HEK293T (cell line): Measurements from ENCODE around the gene SLC2A14.
"Not testable (repeated sequence)": the region's sequence is repeated elsewhere in the genome, so short reads cannot be mapped to it uniquely, and the experiment has no call there.

Experiments used
- CTCF ChIA-PET: fragments of 350-600 bp; formaldehyde crosslinking; extraction: SDS; loops from one replicate; lab custom pipeline; 2021; ENCODE audit warnings: antibody characterized with exemption, inconsistent platforms; lab: Yijun Ruan, JAX
- POLR2A ChIA-PET: fragments of 350-600 bp; formaldehyde crosslinking; extraction: SDS; loops from one replicate; lab custom pipeline; 2020; ENCODE audit warnings: antibody characterized with exemption, inconsistent platforms; lab: Yijun Ruan, JAX
- DNase-seq: peaks from one replicate; pipeline ENCODE4 v3.0.0; 2012; ENCODE audit warnings: mixed read lengths; ENCODE audit errors: extremely low spot score
- ARNT ChIP-seq: fragments of 450-650 bp; IDR thresholded peaks from 2 replicates; pipeline ENCODE4 v1.6.1; 2017; ENCODE audit warnings: mild to moderate bottlenecking
- BHLHE40 ChIP-seq: fragments of 450-650 bp; IDR thresholded peaks from 2 replicates; pipeline ENCODE4 v1.6.1; 2016; ENCODE audit warnings: mild to moderate bottlenecking, moderate library complexity, borderline replicate concordance
- CTBP1 ChIP-seq: fragments of 450-650 bp; IDR thresholded peaks from 2 replicates; pipeline ENCODE4 v1.6.1; 2016; ENCODE audit warnings: borderline replicate concordance
- ELF4 ChIP-seq: fragments of 450-650 bp; IDR thresholded peaks from 2 replicates; pipeline ENCODE4 v1.6.1; 2017; ENCODE audit warnings: antibody characterized with exemption
- FOXA1 ChIP-seq: fragments of 450-650 bp; IDR thresholded peaks from 2 replicates; pipeline ENCODE4 v1.6.1; 2016; ENCODE audit warnings: mild to moderate bottlenecking
- FOXK2 ChIP-seq: fragments of 450-650 bp; IDR thresholded peaks from 2 replicates; pipeline ENCODE4 v1.6.1; 2016; ENCODE audit warnings: mild to moderate bottlenecking
- FOXM1 ChIP-seq: fragments of 450-650 bp; IDR thresholded peaks from 2 replicates; pipeline ENCODE4 v1.6.1; 2017; ENCODE audit warnings: mild to moderate bottlenecking, borderline replicate concordance
- HDGF ChIP-seq: fragments of 450-650 bp; IDR thresholded peaks from 2 replicates; pipeline ENCODE4 v1.6.1; 2017; ENCODE audit warnings: antibody characterized with exemption, borderline replicate concordance
- L3MBTL2 ChIP-seq: fragments of 450-650 bp; conservative IDR thresholded peaks from 2 replicates; pipeline ENCODE4 v1.6.1; 2016; ENCODE audit warnings: mild to moderate bottlenecking
- LEF1 ChIP-seq: fragments of 450-650 bp; IDR thresholded peaks from 2 replicates; pipeline ENCODE4 v1.6.1; 2017; ENCODE audit warnings: mild to moderate bottlenecking, borderline replicate concordance
- NFRKB ChIP-seq: fragments of 450-650 bp; IDR thresholded peaks from 2 replicates; pipeline ENCODE4 v1.6.1; 2016; ENCODE audit warnings: mild to moderate bottlenecking, moderate library complexity
- SP1 ChIP-seq: fragments of 450-650 bp; IDR thresholded peaks from 2 replicates; pipeline ENCODE4 v1.6.1; 2017
- SUZ12 ChIP-seq: fragments of 450-650 bp; IDR thresholded peaks from 2 replicates; pipeline ENCODE4 v1.6.1; 2016; ENCODE audit warnings: mild to moderate bottlenecking
- TARDBP ChIP-seq: fragments of 450-650 bp; IDR thresholded peaks from 2 replicates; pipeline ENCODE4 v1.6.1; 2016
- ZNF384 ChIP-seq: fragments of 450-650 bp; IDR thresholded peaks from 2 replicates; pipeline ENCODE4 v1.6.1; 2016
- TF ChIP-seq, protein P1 (sequence below): fragments of 450-650 bp; IDR thresholded peaks from 2 replicates; pipeline ENCODE4 v1.6.1; 2016

The SLC2A14 gene

DNA sequence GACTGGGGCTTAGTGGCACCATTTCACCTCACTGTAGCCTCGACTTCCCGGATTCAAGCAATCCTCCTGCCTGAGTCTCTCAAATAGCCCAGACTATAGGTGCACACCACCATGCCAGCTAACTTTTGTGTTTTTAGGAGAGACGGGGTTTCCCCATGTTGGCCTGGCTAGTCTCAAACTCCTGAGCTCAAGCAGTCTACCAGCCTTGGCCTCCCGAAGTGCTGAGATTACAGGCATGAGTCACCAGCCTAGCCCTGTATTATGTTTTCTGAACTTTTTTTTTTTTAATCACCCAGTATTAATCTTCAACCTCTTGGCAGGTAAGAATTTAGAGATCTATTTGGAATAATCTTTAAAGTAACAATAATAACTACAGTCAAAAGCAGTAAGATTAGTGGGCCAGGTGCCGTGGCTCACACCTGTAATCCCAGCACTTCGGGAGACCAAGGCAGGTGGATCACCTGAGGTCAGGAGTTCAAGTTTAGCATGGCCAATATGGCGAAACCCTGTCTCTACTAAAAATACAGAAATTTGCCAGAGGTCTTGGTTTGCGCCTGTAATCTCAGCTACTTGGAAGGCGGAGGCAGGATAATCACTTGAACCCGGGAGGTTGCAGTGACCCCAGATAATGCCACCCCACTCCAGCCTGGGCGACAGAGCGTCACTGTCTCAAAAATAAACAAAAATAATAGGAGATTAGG is 74.9 kb downstream of the SLC2A14 start:
- ChIA-PET POLR2A (interaction anchor here (1.5 kb wide), 1 partner anchor 108 kb away, joined by 5 read pairs; no protein-coding TSS in a partner anchor), CTCF (interaction anchor here (0.6 to 2.7 kb wide), 3 partner anchors 9 to 155 kb away, joined by 3 to 12 read pairs (median 3); no protein-coding TSS in a partner anchor)
- no peak for TF ChIP-seq SP1
- TF ChIP-seq L3MBTL2, result no peak
- TF ChIP-seq BHLHE40, result no peak
- TF ChIP-seq HDGF, result no peak
- TF ChIP-seq FOXK2, result no peak
- no peak for TF ChIP-seq LEF1
- no peak for TF ChIP-seq ELF4
- TF ChIP-seq ARNT, result no peak
- TF ChIP-seq NFRKB, result no peak
- TF ChIP-seq FOXA1, result no peak
- no peak for TF ChIP-seq TARDBP
- no peak for DNase-seq

DNA sequence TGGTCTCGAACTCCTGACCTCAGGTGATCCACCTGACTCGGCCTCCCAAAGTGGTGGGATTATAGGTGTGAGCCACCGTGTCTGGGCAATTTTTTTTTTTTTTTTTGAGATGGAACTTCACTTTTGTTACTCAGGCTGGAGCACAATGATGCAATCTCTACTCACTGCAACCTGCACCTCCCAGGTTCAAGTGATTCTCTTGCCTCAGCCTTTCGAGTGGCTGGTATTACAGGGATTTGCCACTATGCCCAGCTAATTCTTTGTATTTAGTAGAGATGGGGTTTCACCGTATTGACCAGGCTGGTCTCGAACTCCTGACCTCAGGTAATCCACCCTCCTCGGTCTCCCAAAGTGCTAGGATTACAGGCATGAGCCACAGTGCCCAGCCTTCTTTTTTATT is 75.4 kb downstream of the SLC2A14 start:
- POLR2A ChIA-PET, result not testable (repeated sequence)
- CTCF ChIA-PET, result interaction anchor here (0.6 to 2.7 kb wide), 2 partner anchors 89 to 155 kb away, joined by 3 to 12 read pairs; no protein-coding TSS in a partner anchor

DNA sequence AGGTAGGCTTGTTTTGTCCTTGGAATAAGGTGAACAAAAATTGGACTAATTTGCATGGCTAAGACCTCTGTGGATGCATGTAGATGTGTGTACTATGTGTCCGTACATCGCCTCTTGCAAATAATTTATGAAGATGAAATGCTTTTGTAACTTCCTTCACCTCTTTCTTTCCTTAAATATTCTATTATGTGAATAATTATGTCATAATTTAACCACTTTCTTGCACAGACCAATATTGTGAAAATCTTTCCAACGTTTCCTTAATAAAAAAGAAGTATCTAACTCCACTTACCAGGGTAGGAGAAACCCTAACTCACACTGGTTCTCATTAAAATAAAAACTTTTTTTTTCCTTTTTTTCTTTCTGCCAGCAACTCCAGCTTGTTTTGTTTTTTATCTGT is 79.5 kb downstream of the SLC2A14 start:
- TF ChIP-seq ZNF384 (no peak), LEF1 (no peak), TARDBP (no peak), BHLHE40 (no peak), HDGF (no peak), FOXM1 (no peak), L3MBTL2 (no peak), ELF4 (no peak), CTBP1 (no peak), SUZ12 (no peak), NFRKB (no peak), SP1 (no peak), FOXA1 (no peak), ARNT (no peak)
- TF ChIP-seq, protein P1, sequence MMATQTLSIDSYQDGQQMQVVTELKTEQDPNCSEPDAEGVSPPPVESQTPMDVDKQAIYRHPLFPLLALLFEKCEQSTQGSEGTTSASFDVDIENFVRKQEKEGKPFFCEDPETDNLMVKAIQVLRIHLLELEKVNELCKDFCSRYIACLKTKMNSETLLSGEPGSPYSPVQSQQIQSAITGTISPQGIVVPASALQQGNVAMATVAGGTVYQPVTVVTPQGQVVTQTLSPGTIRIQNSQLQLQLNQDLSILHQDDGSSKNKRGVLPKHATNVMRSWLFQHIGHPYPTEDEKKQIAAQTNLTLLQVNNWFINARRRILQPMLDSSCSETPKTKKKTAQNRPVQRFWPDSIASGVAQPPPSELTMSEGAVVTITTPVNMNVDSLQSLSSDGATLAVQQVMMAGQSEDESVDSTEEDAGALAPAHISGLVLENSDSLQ, result no peak
- ChIA-PET POLR2A (no interaction called here), CTCF (no interaction called here)
- no peak for DNase-seq

More for the DNA sequence above, 75.4 kb downstream of the SLC2A14 start:
- DNase-seq, result not testable (repeated sequence)

DNA sequence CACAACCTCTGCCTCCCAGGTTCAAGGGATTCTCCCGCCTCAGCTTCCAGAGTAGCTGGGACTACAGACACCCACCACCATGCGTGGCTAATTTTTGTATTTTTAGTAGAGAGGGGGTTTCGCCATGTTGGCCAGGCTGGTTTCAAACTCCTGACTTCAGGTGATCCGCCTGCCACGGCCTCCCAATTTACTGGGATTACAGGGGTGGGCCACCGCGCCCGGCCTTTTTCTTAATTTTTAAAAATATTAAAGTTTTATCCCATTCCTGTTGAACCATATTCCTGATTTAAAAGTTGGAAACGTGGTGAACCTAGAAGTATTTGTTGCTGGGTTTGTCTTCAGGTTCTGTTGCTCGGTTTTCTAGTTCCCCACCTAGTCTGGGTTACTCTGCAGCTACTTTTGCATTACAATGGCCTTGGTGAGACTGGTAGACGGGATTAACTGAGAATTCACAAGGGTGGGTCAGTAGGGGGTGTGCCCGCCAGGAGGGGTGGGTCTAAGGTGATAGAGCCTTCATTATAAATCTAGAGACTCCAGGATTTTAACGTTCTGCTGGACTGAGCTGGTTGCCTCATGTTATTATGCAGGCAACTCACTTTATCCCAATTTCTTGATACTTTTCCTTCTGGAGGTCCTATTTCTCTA is 83.7 kb downstream of the SLC2A14 start, which contains the start of gene NANOG:
NANOG (plus strand) TSS at position 519 of the 645 bp plus-strand sequence. CDS start 213 bp downstream, outside the sequence.
- CTCF ChIA-PET, result interaction anchor here (0.6 to 0.7 kb wide), 2 partner anchors 10 to 207 kb away, joined by 3 read pairs; no protein-coding TSS in a partner anchor
- POLR2A ChIA-PET, DNase-seq: not testable (repeated sequence)

DNA sequence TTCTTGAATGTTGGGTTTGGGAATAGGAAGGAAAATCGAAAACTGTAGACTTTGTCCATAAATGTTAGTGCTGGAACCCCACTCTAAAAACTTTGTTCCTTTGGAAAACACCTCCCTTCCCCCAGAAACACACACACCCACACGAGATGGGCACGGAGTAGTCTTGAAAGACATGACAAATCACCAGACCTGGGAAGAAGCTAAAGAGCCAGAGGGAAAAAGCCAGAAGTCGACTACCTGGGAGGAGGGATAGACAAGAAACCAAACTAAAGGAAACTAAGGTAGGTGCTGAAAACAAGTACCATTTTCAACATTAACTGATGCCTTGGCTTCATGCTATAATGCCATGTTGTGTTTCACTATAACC is 84.4 kb downstream of the SLC2A14 start:
- TF ChIP-seq, protein P1, result no peak
- TF ChIP-seq FOXM1, result no peak
- ChIA-PET POLR2A (no interaction called here), CTCF (interaction anchor here (0.7 kb wide), 1 partner anchor 10 kb away, joined by 3 read pairs; no protein-coding TSS in a partner anchor)
- no peak for DNase-seq

DNA sequence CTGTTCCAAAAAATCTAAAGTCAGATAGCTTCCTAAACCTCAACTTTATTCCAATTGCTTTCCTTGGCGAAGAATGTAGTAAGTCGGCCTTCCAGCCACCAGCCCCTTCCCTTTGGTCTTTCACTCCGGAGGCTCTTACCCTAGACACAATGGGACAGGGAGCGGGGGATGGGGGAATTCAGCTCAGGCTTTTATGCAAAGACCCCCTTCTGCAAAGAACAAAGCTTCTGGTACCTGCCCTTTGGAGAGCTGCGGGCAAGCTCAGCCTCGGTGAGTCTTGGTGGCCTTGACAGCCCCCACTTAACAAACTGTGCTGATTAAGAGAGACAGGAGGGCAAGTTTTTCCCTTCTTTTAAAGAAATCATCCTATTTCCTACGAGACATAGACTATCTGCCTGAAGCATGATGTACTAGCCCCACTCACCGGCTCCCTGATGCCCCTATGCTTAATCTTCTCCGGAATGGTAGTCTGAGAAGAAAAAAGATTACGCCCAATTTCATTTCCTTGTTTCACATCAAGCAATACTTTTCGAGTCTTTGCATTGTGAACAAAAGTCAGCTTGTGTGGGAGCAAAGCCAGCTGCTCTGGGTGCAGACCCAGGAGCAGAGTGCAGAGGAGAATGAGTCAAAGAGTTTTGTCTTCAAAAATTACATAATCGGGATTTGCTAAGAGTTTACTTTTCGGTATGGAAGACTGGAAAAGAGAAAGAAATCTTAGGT is 85.0 kb downstream of the SLC2A14 start:
- TF ChIP-seq ZNF384 (no peak), TARDBP (no peak)
- DNase-seq, result no peak
- CTCF ChIA-PET, result no interaction called here

DNA sequence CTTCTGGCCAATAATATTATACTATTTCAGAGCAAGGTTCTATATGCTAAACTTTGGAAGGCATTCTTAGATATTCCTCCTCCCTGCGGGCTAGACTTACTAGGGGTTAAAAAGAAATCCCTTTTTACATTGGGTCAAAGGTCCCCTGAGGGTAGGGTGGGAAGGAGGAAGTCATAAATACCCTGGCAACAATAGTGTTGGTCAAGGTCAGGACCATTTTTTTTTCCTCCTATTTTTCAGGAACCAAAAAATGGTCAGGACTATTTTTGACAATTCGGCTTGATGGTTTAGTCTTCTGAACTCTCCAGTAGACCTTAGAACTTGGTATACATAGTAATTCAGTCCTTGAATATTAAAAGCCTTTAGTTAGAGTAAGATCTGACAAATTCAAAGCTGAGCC is 88.0 kb downstream of the SLC2A14 start:
- no peak for TF ChIP-seq FOXK2
- CTCF ChIA-PET, result no interaction called here
- POLR2A ChIA-PET, result no interaction called here
- DNase-seq, result no peak

More for the DNA sequence above, 85.0 kb downstream of the SLC2A14 start:
- POLR2A ChIA-PET, result no interaction called here

DNA sequence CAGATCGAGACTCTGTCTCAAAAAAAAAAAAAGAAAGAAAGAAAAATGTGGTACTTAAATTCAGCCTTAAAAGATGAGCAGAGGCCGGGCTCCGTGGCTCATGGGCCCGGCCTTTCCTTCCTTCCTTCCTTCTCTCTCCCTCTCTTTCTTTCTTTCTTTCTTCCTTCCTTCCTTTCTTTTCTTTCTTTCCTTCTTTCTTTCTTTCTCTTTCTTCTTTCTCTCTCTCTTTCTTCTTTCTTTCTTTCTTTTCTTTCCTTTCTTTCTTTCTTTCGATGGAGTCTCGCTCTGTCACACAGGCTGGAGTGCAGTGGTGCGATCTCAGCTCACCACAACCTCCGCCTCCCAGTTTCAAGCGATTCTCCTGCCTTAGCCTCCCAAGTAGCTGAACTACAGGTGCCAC is 89.3 kb downstream of the SLC2A14 start:
- DNase-seq, CTCF ChIA-PET, POLR2A ChIA-PET: not testable (repeated sequence)
